Gastrocnemius medialis (tissue), 4 donors: ENCODE measurements around the gene NFU1. TPM values are rescaled to one million over a fixed set of nuclear protein-coding genes. Genes with fewer than 3 reads are reported as not detected.

Experiments used
- ATAC-seq, 2 donors: fragments of 150-250 bp; one replicate each; pipeline ENCODE4 v1.9.1; 2016
- DNase-seq, 2 donors: peaks; one replicate each; pipeline ENCODE4 v3.0.0-alpha.2; 2019
- H3K27ac ChIP-seq, 4 donors: fragments of 200-600 bp; sonication (generic); 1 replicate in 1 of 4; 2 replicates in 3 of 4; pipeline ENCODE4 v1.5.1; 2016 to 2018; ENCODE audit warnings: mild to moderate bottlenecking in 2 of 4, moderate library complexity in 1 of 4
- H3K27me3 ChIP-seq, 3 donors: fragments of 200-600 bp; sonication (generic) in 2 of 3; 1 replicate in 1 of 3; 2 replicates in 2 of 3; pipeline versions ENCODE4 v1.5.1 to v1.6.0; 2016 to 2019; ENCODE audit warnings: mild to moderate bottlenecking in 1 of 3, moderate library complexity in 1 of 3
- H3K36me3 ChIP-seq, 2 donors: fragments of 200-600 bp; sonication (generic) in 1 of 2; one replicate each; pipeline ENCODE4 v1.5.1; 2017 to 2018
- H3K4me1 ChIP-seq, 2 donors: fragments of 200-600 bp; sonication (generic) in 1 of 2; one replicate each; pipeline ENCODE4 v1.5.1; 2016 to 2017; ENCODE audit warnings: mild to moderate bottlenecking in 2 of 2
- H3K4me3 ChIP-seq, 4 donors: fragments of 200-600 bp; sonication (generic) in 3 of 4; 1 replicate in 1 of 4; 2 replicates in 3 of 4; pipeline ENCODE4 v1.5.1; 2016 to 2019; ENCODE audit warnings: mild to moderate bottlenecking in 2 of 4
- H3K9me3 ChIP-seq, 3 donors: fragments of 200-600 bp; sonication (generic) in 2 of 3; 1 replicate in 1 of 3; 2 replicates in 2 of 3; pipeline ENCODE4 v1.5.1; 2016 to 2019
- POLR2A ChIP-seq, 2 donors: fragments of 450-650 bp; IDR thresholded peaks; one replicate each; pipeline ENCODE4 v1.6.1; 2017; ENCODE audit warnings: antibody characterized with exemption in 2 of 2, mild to moderate bottlenecking in 2 of 2, moderate library complexity in 2 of 2
- in situ Hi-C, 4 donors: fragments of 200-750 bp; cut with MboI; loops; one replicate each; pipeline versions ENCODE4 v1.15.0 to v1.8.0; 2017; ENCODE audit warnings: low sequenced_read_pairs in 4 of 4
- intact Hi-C: fragments of 100-400 bp; cut with DNase I; formaldehyde crosslinking; loops from one replicate; pipeline ENCODE4 v1.15.1; 2023; ENCODE audit warnings: low total_unique reads
- total RNA-seq, 4 donors: library from RNA; depleted of rRNA; stranded (reverse); fragments of >200 nt; gene quantifications; one replicate each; pipeline versions ENCODE4 v1.1.0 to v1.2.3, GENCODE V29; 2016
- TF ChIP-seq, protein P1 (sequence below), 5 experiments: fragments of 450-650 bp in 3 of 5; fragments of 200-600 bp in 2 of 5; sonication (generic) in 2 of 5; IDR thresholded peaks in 4 of 5; conservative IDR thresholded peaks in 1 of 5; 1 replicate in 4 of 5; 2 replicates in 1 of 5; pipeline ENCODE4 v1.5.1; 2016 to 2019; ENCODE audit warnings: antibody characterized with exemption in 5 of 5, mild to moderate bottlenecking in 3 of 5, moderate library complexity in 3 of 5

Gene NFU1
- total RNA-seq, 4 donors from 2014 or later = 41.4 to 73.1 (median 68.1) TPM

DNA sequence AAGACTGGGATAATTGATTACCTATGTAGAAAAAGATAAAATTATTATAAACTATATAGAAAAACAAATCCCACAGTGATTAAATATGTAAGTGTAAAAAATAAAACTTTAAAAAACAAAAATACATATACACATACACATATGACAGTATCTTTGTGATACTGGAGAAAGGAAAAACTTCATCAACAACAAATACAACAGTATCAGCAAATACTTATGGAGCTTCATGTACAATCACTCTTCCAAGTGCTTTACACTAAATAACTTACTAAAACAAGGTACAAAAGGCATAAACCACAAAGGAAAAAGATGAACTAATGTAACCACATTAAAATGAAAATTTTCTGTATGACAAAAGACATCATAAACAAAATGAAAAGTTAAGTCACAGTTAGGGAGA lies 26.1 kb downstream of the NFU1 start:
- no peaks in the 10 kb centered on the region for H3K27me3 ChIP-seq
- TF ChIP-seq, protein P1, sequence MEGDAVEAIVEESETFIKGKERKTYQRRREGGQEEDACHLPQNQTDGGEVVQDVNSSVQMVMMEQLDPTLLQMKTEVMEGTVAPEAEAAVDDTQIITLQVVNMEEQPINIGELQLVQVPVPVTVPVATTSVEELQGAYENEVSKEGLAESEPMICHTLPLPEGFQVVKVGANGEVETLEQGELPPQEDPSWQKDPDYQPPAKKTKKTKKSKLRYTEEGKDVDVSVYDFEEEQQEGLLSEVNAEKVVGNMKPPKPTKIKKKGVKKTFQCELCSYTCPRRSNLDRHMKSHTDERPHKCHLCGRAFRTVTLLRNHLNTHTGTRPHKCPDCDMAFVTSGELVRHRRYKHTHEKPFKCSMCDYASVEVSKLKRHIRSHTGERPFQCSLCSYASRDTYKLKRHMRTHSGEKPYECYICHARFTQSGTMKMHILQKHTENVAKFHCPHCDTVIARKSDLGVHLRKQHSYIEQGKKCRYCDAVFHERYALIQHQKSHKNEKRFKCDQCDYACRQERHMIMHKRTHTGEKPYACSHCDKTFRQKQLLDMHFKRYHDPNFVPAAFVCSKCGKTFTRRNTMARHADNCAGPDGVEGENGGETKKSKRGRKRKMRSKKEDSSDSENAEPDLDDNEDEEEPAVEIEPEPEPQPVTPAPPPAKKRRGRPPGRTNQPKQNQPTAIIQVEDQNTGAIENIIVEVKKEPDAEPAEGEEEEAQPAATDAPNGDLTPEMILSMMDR (IDR thresholded peaks at IDR 0.05 in 4 of 5, conservative IDR thresholded peaks at IDR 0.05 in 1 of 5) = no peak
- no peak for TF ChIP-seq POLR2A (IDR thresholded peaks at IDR 0.05)
- ATAC-seq (no peak), DNase-seq (no peak)
- peaks cover 0 to 73% of the 10 kb centered on the region in 2 donors for H3K36me3 ChIP-seq
- intact Hi-C loops (no loop called here), in situ Hi-C loops (no loop called here)
- H3K4me3 ChIP-seq = no peak overlapping the region
- H3K27ac ChIP-seq = no peak overlapping the region
- H3K9me3 ChIP-seq = no peaks in the 10 kb centered on the region
- H3K4me1 ChIP-seq = no peaks in the 10 kb centered on the region

- Histone ChIP-seq H3K27me3 (no peaks in the 10 kb centered on the region), H3K27ac (no peak overlapping the region), H3K4me1 (no peaks in the 10 kb centered on the region), H3K4me3 (no peak overlapping the region), H3K9me3 (no peaks in the 10 kb centered on the region), H3K36me3 (peaks cover 0 to 64% of the 10 kb centered on the region in 2 donors)
- in situ Hi-C loops = no loop called here
- intact Hi-C loops = no loop called here
- TF ChIP-seq, protein P1 (IDR thresholded peaks at IDR 0.05 in 4 of 5, conservative IDR thresholded peaks at IDR 0.05 in 1 of 5) = no peak
- TF ChIP-seq POLR2A (IDR thresholded peaks at IDR 0.05) = no peak
- DNase-seq (no peak), ATAC-seq (no peak)
Observed at GRCh38 chr2:69405306-69405705, 31.9 kb downstream of the NFU1 start.

GRCh38 chr2:69400121-69400520 lies 37.1 kb downstream of the NFU1 start:
- DNase-seq (no peak), ATAC-seq (no peak)
- in situ Hi-C loops (no loop called here), intact Hi-C loops (no loop called here)
- Histone ChIP-seq H3K27ac (no peak overlapping the region), H3K27me3 (no peaks in the 10 kb centered on the region), H3K4me3 (no peak overlapping the region), H3K4me1 (peaks cover 10 to 14% of the 10 kb centered on the region in 2 donors), H3K9me3 (no peaks in the 10 kb centered on the region), H3K36me3 (peaks cover 0 to 52% of the 10 kb centered on the region in 2 donors)
- TF ChIP-seq POLR2A (IDR thresholded peaks at IDR 0.05) = no peak
- TF ChIP-seq, protein P1 (IDR thresholded peaks at IDR 0.05 in 4 of 5, conservative IDR thresholded peaks at IDR 0.05 in 1 of 5) = no peak

DNA sequence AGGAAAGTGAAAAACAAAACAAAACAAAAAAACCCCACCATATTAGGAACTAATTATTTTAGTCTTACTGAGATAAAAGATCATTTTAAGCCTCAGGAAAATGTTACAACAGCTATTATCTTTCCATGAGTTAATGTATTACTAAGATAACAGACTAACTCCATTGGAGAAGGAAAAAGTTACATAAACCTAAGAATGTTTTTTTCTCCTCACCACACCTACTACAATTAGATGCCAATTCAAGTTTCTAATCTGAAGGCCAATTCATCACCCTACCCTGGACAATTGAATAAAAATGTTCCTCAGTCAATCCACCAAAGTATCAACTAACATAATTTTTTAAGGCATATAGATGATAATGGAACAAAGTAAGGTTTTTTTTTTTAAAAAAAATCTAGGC lies 40.0 kb downstream of the NFU1 start:
- no peak for DNase-seq
- Histone ChIP-seq H3K36me3 (peaks cover 0 to 30% of the 10 kb centered on the region in 2 donors), H3K4me1 (peaks cover 10 to 15% of the 10 kb centered on the region in 2 donors), H3K4me3 (no peak overlapping the region), H3K27ac (no peak overlapping the region), H3K9me3 (no peaks in the 10 kb centered on the region), H3K27me3 (no peaks in the 10 kb centered on the region)
- ATAC-seq = no peak
- in situ Hi-C loops = no loop called here
- TF ChIP-seq, protein P1 (IDR thresholded peaks at IDR 0.05 in 4 of 5, conservative IDR thresholded peaks at IDR 0.05 in 1 of 5) = no peak
- no peak for TF ChIP-seq POLR2A (IDR thresholded peaks at IDR 0.05)
- intact Hi-C loops = no loop called here

GRCh38 chr2:69395866-69396265 lies 41.4 kb downstream of the NFU1 start:
- peaks cover 10 to 15% of the 10 kb centered on the region in 2 donors for H3K4me1 ChIP-seq
- in situ Hi-C loops (no loop called here), intact Hi-C loops (no loop called here)
- no peak for DNase-seq
- peak; percentile 77 to 87 for ATAC-seq
- no peaks in the 10 kb centered on the region for H3K27me3 ChIP-seq
- no peak overlapping the region for H3K4me3 ChIP-seq
- H3K9me3 ChIP-seq = no peaks in the 10 kb centered on the region
- no peak for TF ChIP-seq POLR2A (IDR thresholded peaks at IDR 0.05)
- TF ChIP-seq, protein P1 (IDR thresholded peaks at IDR 0.05 in 4 of 5, conservative IDR thresholded peaks at IDR 0.05 in 1 of 5) = no peak
- peaks cover 0 to 27% of the 10 kb centered on the region in 2 donors for H3K36me3 ChIP-seq
- peak overlapping the region; percentile 65 to 71 (median 70) for H3K27ac ChIP-seq
